H9 (cell line): ENCODE measurements around the gene ABHD15. TPM values are rescaled to one million over a fixed set of nuclear protein-coding genes. Genes with fewer than 3 reads are reported as not detected.

ENCODE experiments used
- DNase-seq: peaks from one replicate; pipeline ENCODE4 v3.0.0-alpha.2; 2017
- H2AFZ ChIP-seq: one replicate; pipeline ENCODE4 v1.6.1; 2013; ENCODE audit warnings: mild to moderate bottlenecking, low read length, control low read depth, moderate library complexity
- H2AK5ac ChIP-seq: 2 replicates; pipeline ENCODE4 v1.6.1; 2013; ENCODE audit warnings: low read length, control low read depth, mixed read lengths; ENCODE audit not compliant: insufficient read length
- H2BK120ac ChIP-seq: one replicate; pipeline ENCODE4 v1.6.1; 2013; ENCODE audit warnings: low read depth, mild to moderate bottlenecking, low read length, control low read depth, inconsistent platforms; ENCODE audit not compliant: poor library complexity, severe bottlenecking
- H2BK12ac ChIP-seq: 2 replicates; pipeline ENCODE4 v1.6.1; 2013; ENCODE audit warnings: low read length, control low read depth, mixed read lengths, low read depth; ENCODE audit not compliant: insufficient read length
- H2BK15ac ChIP-seq: 2 replicates; pipeline ENCODE4 v1.6.1; 2013; ENCODE audit warnings: low read depth, low read length, control low read depth
- H2BK20ac ChIP-seq: one replicate; pipeline ENCODE4 v1.6.1; 2013; ENCODE audit warnings: low read depth, mild to moderate bottlenecking, low read length, control low read depth, inconsistent platforms; ENCODE audit not compliant: poor library complexity, severe bottlenecking
- H2BK5ac ChIP-seq: 2 replicates; pipeline ENCODE4 v1.6.1; 2013; ENCODE audit warnings: low read length, control low read depth, mixed read lengths; ENCODE audit not compliant: insufficient read length
- H3K14ac ChIP-seq: 2 replicates; pipeline ENCODE4 v1.6.1; 2013; ENCODE audit warnings: low read length, control low read depth; ENCODE audit not compliant: insufficient read depth
- H3K18ac ChIP-seq: 2 replicates; pipeline ENCODE4 v1.6.1; 2013; ENCODE audit warnings: low read depth, mild to moderate bottlenecking, mixed read lengths, low read length, control low read depth; ENCODE audit not compliant: insufficient read length
- H3K23ac ChIP-seq: 2 replicates; pipeline ENCODE4 v1.6.1; 2013; ENCODE audit warnings: low read length, control low read depth, mixed read lengths, low read depth; ENCODE audit not compliant: insufficient read length
- H3K23me2 ChIP-seq: 2 replicates; pipeline ENCODE4 v1.6.1; 2013; ENCODE audit warnings: low read depth, mild to moderate bottlenecking, mixed read lengths, low read length, control low read depth; ENCODE audit not compliant: insufficient read length, poor library complexity, severe bottlenecking
- H3K27ac ChIP-seq: 2 replicates; pipeline ENCODE4 v1.5.1; 2013; ENCODE audit warnings: low read length, control low read depth, mixed read lengths, low read depth; ENCODE audit not compliant: insufficient read length
- H3K27me3 ChIP-seq: 2 replicates; pipeline ENCODE4 v1.6.1; 2013; ENCODE audit warnings: low read length, control low read depth, inconsistent platforms; ENCODE audit not compliant: insufficient read depth
- H3K4ac ChIP-seq: 2 replicates; pipeline ENCODE4 v1.6.1; 2013; ENCODE audit warnings: low read depth, mild to moderate bottlenecking, control low read depth, inconsistent platforms, low read length, moderate library complexity
- H3K4me1 ChIP-seq: 2 replicates; pipeline ENCODE4 v1.6.1; 2013; ENCODE audit warnings: low read length, control low read depth, inconsistent platforms; ENCODE audit not compliant: insufficient read depth
- H3K4me2 ChIP-seq: 2 replicates; pipeline ENCODE4 v1.6.1; 2013; ENCODE audit warnings: low read length, control low read depth, mixed read lengths; ENCODE audit not compliant: insufficient read length, insufficient read depth
- H3K56ac ChIP-seq: 2 replicates; pipeline ENCODE4 v1.6.1; 2013; ENCODE audit warnings: low read depth, mild to moderate bottlenecking, mixed read lengths, low read length, control low read depth; ENCODE audit not compliant: insufficient read length
- H3K79me1 ChIP-seq: 2 replicates; pipeline ENCODE4 v1.6.1; 2013; ENCODE audit warnings: low read depth, mild to moderate bottlenecking, moderate library complexity, low read length, control low read depth, inconsistent platforms; ENCODE audit not compliant: insufficient read depth, poor library complexity, severe bottlenecking
- H3K79me2 ChIP-seq: 2 replicates; pipeline ENCODE4 v1.6.1; 2013; ENCODE audit warnings: low read length, control low read depth, inconsistent platforms; ENCODE audit not compliant: insufficient read depth
- H3K9ac ChIP-seq: 2 replicates; pipeline ENCODE4 v1.6.1; 2013; ENCODE audit warnings: low read length, control low read depth, mixed read lengths; ENCODE audit not compliant: insufficient read length; ENCODE audit errors: extremely low read depth
- H3K9me3 ChIP-seq: one replicate; pipeline ENCODE4 v1.6.1; 2013; ENCODE audit warnings: low read depth, low read length, inconsistent platforms; ENCODE audit not compliant: control insufficient read depth
- H3T11ph ChIP-seq: one replicate; pipeline ENCODE4 v1.6.1; 2013; ENCODE audit warnings: mild to moderate bottlenecking, low read length, control low read depth, inconsistent platforms
- H4K20me1 ChIP-seq: one replicate; pipeline ENCODE4 v1.6.1; 2013; ENCODE audit not compliant: control insufficient read depth, insufficient read length, insufficient read depth
- H4K5ac ChIP-seq: 2 replicates; pipeline ENCODE4 v1.6.1; 2013; ENCODE audit warnings: low read depth, mild to moderate bottlenecking, mixed read lengths, low read length, control low read depth; ENCODE audit not compliant: insufficient read length
- H4K8ac ChIP-seq: replicated peaks from 2 replicates; pipeline ENCODE4 v1.6.1; 2013; ENCODE audit warnings: low read length, control low read depth, mixed read lengths, low read depth; ENCODE audit not compliant: insufficient read length
- H4K91ac ChIP-seq: 2 replicates; pipeline ENCODE4 v1.6.1; 2013; ENCODE audit warnings: low read depth, mild to moderate bottlenecking, moderate library complexity, mixed read lengths, low read length, control low read depth; ENCODE audit not compliant: insufficient read length
- H3K27ac Mint-ChIP-seq, 3 experiments: 2 replicates in 2 of 3; 3 replicates in 1 of 3; pipeline ENCODE4 v1.8.0; 2020 to 2021; ENCODE audit warnings: mixed read lengths in 3 of 3, mild to moderate bottlenecking in 1 of 3, moderate library complexity in 1 of 3
- H3K27me3 Mint-ChIP-seq: 2 replicates; pipeline ENCODE4 v1.8.0; 2021; ENCODE audit warnings: low read depth, mild to moderate bottlenecking, moderate library complexity, mixed read lengths
- H3K36me3 Mint-ChIP-seq, 3 experiments: 2 replicates in 2 of 3; 3 replicates in 1 of 3; pipeline ENCODE4 v1.8.0; 2020 to 2021; ENCODE audit warnings: low read depth in 3 of 3, mixed read lengths in 3 of 3; ENCODE audit not compliant: insufficient read depth in 1 of 3
- H3K4me1 Mint-ChIP-seq, 2 experiments: 2 replicates each; pipeline ENCODE4 v1.8.0; 2020; ENCODE audit warnings: mixed read lengths in 2 of 2
- H3K4me3 Mint-ChIP-seq, 2 experiments: 2 replicates in 1 of 2; 3 replicates in 1 of 2; pipeline ENCODE4 v1.8.0; 2020 to 2021; ENCODE audit warnings: mild to moderate bottlenecking in 2 of 2, mixed read lengths in 2 of 2, moderate library complexity in 1 of 2
- H3K9me3 Mint-ChIP-seq, 2 experiments: 2 replicates in 1 of 2; 3 replicates in 1 of 2; pipeline ENCODE4 v1.8.0; 2020; ENCODE audit warnings: mild to moderate bottlenecking in 2 of 2, mixed read lengths in 2 of 2, moderate library complexity in 1 of 2
- WGBS: extraction: QIAGEN DNeasy Blood & Tissue Kit; methylation state at CpG from one replicate; pipeline ENCODE4 v1.1.7; 2013; ENCODE audit warnings: missing lambda C conversion rate, low lambda C conversion rate, mixed read lengths; ENCODE audit not compliant: insufficient read length; ENCODE audit errors: extremely low coverage; 5-methylcytosine and 5-hydroxymethylcytosine counted together
- total RNA-seq: library from RNA; stranded (reverse); gene quantifications from 2 replicates; pipeline ENCODE4 v1.2.1, GENCODE V29; 2021
- TF ChIP-seq, protein P1 (sequence below): fragments of 200-600 bp; sonication (generic); conservative IDR thresholded peaks from 3 replicates; pipeline ENCODE4 v1.8.0; 2021; ENCODE audit warnings: antibody characterized with exemption, mild to moderate bottlenecking

ABHD15 gene
- total RNA-seq, 1 experiment from 2014 or later: 2.5 TPM

DNA sequence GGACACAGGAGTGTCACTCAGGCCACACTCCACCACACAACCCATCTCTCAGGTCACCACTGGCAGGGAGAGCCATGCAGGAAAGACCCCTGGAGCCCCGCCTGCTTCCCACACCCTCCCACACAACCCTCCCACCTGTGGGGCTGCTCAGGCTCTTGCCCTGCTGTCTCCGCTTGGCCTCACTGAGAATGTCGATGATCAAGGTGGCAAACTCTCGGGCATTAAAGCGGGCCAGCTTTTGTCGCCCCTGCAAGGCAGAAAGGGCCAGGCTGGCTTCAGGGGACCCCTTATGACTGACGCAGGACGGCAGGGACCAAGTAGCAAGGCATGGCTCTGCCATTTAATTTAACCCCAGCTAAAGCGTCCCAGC, 10.1 kb upstream of the ABHD15 start:
- H3K4me1 ChIP-seq: no peaks in the 10 kb centered on the region
- no peak for DNase-seq
- no peak overlapping the region for H3K18ac ChIP-seq
- no peak overlapping the region for H3K23ac ChIP-seq
- no peaks in the 10 kb centered on the region for H3K9me3 ChIP-seq
- no CpG with 5 or more reads among the region's 9 CpGs for WGBS
- H2BK5ac ChIP-seq: no peak overlapping the region
- H3K23me2 ChIP-seq: peaks cover 2% of the 10 kb centered on the region
- H3K27ac ChIP-seq: no peak overlapping the region
- no peak overlapping the region for H2BK120ac ChIP-seq
- H3K79me1 ChIP-seq: no peaks in the 10 kb centered on the region
- H3K79me2 ChIP-seq: no peaks in the 10 kb centered on the region
- peaks cover 19 to 64% (median 50%) of the 10 kb centered on the region in 3 experiments for H3K36me3 Mint-ChIP-seq
- H3K4ac ChIP-seq: no peak overlapping the region
- no peak overlapping the region for H2BK15ac ChIP-seq
- H2AFZ ChIP-seq: no peak overlapping the region
- H3K9ac ChIP-seq: no peak overlapping the region
- H4K91ac ChIP-seq: no peak overlapping the region
- H3K27me3 Mint-ChIP-seq: peaks cover under 1% of the 10 kb centered on the region; the same call in 1 of the 2 replicates
- H3K27ac Mint-ChIP-seq: no peak overlapping the region
- no peak overlapping the region for H3K4me3 Mint-ChIP-seq
- H3K4me1 Mint-ChIP-seq: peaks cover 2 to 13% of the 10 kb centered on the region in 2 experiments
- no peak overlapping the region for H3K56ac ChIP-seq
- no peak overlapping the region for H3T11ph ChIP-seq
- H3K14ac ChIP-seq: no peak overlapping the region
- no peak overlapping the region for H2AK5ac ChIP-seq
- H3K27me3 ChIP-seq: no peaks in the 10 kb centered on the region
- TF ChIP-seq, protein P1, sequence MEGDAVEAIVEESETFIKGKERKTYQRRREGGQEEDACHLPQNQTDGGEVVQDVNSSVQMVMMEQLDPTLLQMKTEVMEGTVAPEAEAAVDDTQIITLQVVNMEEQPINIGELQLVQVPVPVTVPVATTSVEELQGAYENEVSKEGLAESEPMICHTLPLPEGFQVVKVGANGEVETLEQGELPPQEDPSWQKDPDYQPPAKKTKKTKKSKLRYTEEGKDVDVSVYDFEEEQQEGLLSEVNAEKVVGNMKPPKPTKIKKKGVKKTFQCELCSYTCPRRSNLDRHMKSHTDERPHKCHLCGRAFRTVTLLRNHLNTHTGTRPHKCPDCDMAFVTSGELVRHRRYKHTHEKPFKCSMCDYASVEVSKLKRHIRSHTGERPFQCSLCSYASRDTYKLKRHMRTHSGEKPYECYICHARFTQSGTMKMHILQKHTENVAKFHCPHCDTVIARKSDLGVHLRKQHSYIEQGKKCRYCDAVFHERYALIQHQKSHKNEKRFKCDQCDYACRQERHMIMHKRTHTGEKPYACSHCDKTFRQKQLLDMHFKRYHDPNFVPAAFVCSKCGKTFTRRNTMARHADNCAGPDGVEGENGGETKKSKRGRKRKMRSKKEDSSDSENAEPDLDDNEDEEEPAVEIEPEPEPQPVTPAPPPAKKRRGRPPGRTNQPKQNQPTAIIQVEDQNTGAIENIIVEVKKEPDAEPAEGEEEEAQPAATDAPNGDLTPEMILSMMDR: no peak
- H3K9me3 Mint-ChIP-seq: no peaks in the 10 kb centered on the region
- no peak overlapping the region for H4K8ac ChIP-seq
- no peak overlapping the region for H2BK12ac ChIP-seq
- H2BK20ac ChIP-seq: no peak overlapping the region
- no peak overlapping the region for H3K4me2 ChIP-seq
- H4K5ac ChIP-seq: no peak overlapping the region
- H4K20me1 ChIP-seq: peaks cover 2% of the 10 kb centered on the region
